GM06990 (cell line): ENCODE data around the gene RNF133.

Source experiments
- DNase-seq: peaks from one replicate; pipeline ENCODE4 v3.0.0-alpha.2; 2011; ENCODE audit not compliant: insufficient read length; ENCODE audit errors: extremely low read depth
- H3K27me3 ChIP-seq: replicated peaks from 2 replicates; pipeline ENCODE4 v1.6.0; 2011; ENCODE audit warnings: low read length; ENCODE audit not compliant: control insufficient read depth, insufficient read depth
- H3K36me3 ChIP-seq: 2 replicates; pipeline ENCODE4 v1.5.1; 2011; ENCODE audit warnings: low read length; ENCODE audit not compliant: control insufficient read depth, insufficient read depth
- H3K4me3 ChIP-seq: replicated peaks from 2 replicates; pipeline ENCODE4 v1.5.1; 2011; ENCODE audit warnings: low read depth, mild to moderate bottlenecking, control low read depth, low read length
- CTCF ChIP-seq: IDR thresholded peaks from 2 replicates; pipeline ENCODE4 v1.5.1; 2011; ENCODE audit warnings: low read length, control low read depth, mild to moderate bottlenecking, inconsistent platforms; ENCODE audit not compliant: insufficient read depth, poor library complexity, severe bottlenecking

The RNF133 gene

DNA sequence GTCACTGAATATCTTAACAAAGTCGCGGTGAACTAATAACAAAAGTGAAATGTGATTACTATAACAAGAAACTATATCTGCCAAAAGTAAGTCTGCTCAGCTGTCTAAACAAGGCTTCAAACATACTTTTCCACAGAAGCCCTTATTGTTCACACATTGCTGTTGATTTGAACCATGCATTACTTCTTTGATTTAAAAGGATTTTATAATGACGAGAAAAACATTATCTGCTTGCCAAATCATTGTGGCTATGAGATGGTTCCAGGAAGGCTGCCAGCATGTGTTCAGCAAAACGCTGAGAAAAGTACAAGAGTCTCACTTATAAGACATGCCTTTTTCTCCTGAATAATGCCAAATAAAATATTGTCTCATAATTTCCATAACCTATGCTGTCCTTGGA is 24.4 kb downstream of the RNF133 start:
- no peak for DNase-seq
- Histone ChIP-seq H3K4me3 (no peak overlapping the region), H3K27me3 (no peaks in the 10 kb centered on the region), H3K36me3 (no peaks in the 10 kb centered on the region)
- no peak for TF ChIP-seq CTCF

- Histone ChIP-seq H3K36me3 (no peaks in the 10 kb centered on the region), H3K4me3 (no peak overlapping the region)
Measured at GRCh38 chr7:122673951-122674350, 25.0 kb downstream of the RNF133 start.

GRCh38 chr7:122672536-122672935 is 26.4 kb downstream of the RNF133 start:
- no peak for DNase-seq
- H3K27me3 ChIP-seq: no peaks in the 10 kb centered on the region
- no peak overlapping the region for H3K4me3 ChIP-seq
- TF ChIP-seq CTCF: no peak
- H3K36me3 ChIP-seq: no peaks in the 10 kb centered on the region

More at GRCh38 chr7:122673951-122674350, 25.0 kb downstream of the RNF133 start:
- no peaks in the 10 kb centered on the region for H3K27me3 ChIP-seq
- no peak for DNase-seq
- no peak for TF ChIP-seq CTCF

GRCh38 chr7:122663733-122664132 is 35.2 kb downstream of the RNF133 start:
- DNase-seq: no peak
- no peaks in the 10 kb centered on the region for H3K36me3 ChIP-seq

DNA sequence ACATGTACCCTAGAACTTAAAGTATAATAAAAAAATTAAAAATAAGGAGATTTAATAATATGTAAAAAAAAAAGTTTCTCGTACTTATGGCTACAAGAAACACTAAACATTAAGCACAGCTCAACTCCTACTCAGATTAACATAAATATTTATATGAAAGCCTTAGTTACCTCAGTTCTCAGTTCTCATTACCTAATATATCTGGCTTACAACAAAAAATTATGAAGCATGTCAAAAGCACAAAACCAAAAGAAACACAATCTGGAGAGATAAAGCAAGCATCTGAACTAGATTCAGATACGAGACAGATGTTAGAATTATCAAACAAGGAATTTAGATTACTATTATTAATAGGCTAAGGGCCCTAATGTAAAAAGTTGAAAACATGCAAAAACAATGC is 40.1 kb downstream of the RNF133 start:
- no peak for TF ChIP-seq CTCF
- H3K27me3 ChIP-seq: no peaks in the 10 kb centered on the region
- DNase-seq: no peak
- no peak overlapping the region for H3K4me3 ChIP-seq
- H3K36me3 ChIP-seq: no peaks in the 10 kb centered on the region

More at GRCh38 chr7:122663733-122664132, 35.2 kb downstream of the RNF133 start:
- no peaks in the 10 kb centered on the region for H3K27me3 ChIP-seq
- H3K4me3 ChIP-seq: no peak overlapping the region
- TF ChIP-seq CTCF: no peak

DNA sequence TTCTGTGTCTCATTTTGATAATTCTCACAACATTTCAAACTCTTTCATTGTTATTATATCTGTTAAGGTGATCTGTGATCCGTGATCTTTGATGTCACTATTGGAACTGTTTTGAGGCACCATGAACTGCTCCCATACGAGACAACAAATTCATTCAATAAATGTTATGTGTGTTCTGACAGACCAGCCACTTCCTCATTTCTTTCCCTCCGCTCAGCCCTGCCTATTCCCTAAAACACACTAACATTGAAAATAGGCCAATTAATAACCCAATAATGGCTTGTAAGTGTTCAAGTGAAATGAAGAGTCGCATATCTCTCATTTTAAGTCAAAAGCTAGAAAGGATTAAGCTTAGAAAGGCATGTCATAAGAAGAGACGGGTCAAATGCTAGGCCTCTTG is 45.2 kb downstream of the RNF133 start:
- DNase-seq: no peak
- TF ChIP-seq CTCF: no peak
- Histone ChIP-seq H3K27me3 (no peaks in the 10 kb centered on the region), H3K4me3 (no peak overlapping the region), H3K36me3 (no peaks in the 10 kb centered on the region)
